ENCODE results near the gene TIMM10B. TPM values are rescaled to one million over a fixed set of nuclear protein-coding genes. Genes with fewer than 3 reads are reported as not detected.

Gene TIMM10B
- total and polyA plus RNA-seq, 7 donors: 12.5 to 32.8 (median 16.5) TPM

DNA sequence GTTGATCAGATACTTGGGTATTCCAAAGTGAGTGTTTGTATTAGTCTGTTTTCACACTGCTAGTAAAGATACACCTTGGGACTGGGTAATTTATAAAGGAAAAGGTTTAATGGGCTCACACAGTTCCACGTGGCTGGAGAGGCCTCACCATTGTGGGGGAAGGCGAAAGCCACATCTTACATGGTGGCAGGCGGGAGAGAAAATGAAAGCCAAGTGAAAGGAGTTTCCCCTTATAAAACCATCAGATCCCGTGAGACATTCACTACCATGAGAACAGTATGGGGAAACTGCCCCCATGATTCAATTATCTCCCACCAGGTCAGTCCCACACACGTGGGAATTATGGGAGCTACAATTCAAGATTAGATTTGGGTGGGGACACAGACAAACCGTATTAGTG is 7.0 kb downstream of the TIMM10B start:
- H3K9me3 ChIP-seq: no peaks in the 10 kb centered on the region
- no peaks in the 10 kb centered on the region for H3K4me1 ChIP-seq
- ATAC-seq (no peak), DNase-seq (no peak)
- peaks cover 10 to 89% of the 10 kb centered on the region in 2 donors for H3K36me3 ChIP-seq (ENCODE audit: insufficient read depth in 1 of 2, low read depth in 1 of 2)
- TF ChIP-seq, protein P1, sequence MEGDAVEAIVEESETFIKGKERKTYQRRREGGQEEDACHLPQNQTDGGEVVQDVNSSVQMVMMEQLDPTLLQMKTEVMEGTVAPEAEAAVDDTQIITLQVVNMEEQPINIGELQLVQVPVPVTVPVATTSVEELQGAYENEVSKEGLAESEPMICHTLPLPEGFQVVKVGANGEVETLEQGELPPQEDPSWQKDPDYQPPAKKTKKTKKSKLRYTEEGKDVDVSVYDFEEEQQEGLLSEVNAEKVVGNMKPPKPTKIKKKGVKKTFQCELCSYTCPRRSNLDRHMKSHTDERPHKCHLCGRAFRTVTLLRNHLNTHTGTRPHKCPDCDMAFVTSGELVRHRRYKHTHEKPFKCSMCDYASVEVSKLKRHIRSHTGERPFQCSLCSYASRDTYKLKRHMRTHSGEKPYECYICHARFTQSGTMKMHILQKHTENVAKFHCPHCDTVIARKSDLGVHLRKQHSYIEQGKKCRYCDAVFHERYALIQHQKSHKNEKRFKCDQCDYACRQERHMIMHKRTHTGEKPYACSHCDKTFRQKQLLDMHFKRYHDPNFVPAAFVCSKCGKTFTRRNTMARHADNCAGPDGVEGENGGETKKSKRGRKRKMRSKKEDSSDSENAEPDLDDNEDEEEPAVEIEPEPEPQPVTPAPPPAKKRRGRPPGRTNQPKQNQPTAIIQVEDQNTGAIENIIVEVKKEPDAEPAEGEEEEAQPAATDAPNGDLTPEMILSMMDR (IDR thresholded peaks at IDR 0.05): no peak
- 89 to 92% (median 90%) methylated on average over 6 of the region's 6 CpGs for WGBS, 3 donors
- no peak overlapping the region for H3K27ac ChIP-seq
- H3K27me3 ChIP-seq (ENCODE audit: insufficient read depth in 3 of 3, low read length in 2 of 3): no peaks in the 10 kb centered on the region
- intact Hi-C loops (cut with DNase I): loop anchor here in 1 of 2 donors (1.0 kb wide), 1 partner anchor 14 kb away; no protein-coding TSS in a partner anchor
- no peak overlapping the region for H3K4me3 ChIP-seq

GRCh38 chr11:6488821-6489220 is 7.5 kb downstream of the TIMM10B start:
- Histone ChIP-seq H3K4me1 (no peaks in the 10 kb centered on the region), H3K36me3 (ENCODE audit: insufficient read depth in 1 of 2, low read depth in 1 of 2) (peaks cover 9 to 89% of the 10 kb centered on the region in 2 donors), H3K27me3 (ENCODE audit: insufficient read depth in 3 of 3, low read length in 2 of 3) (no peaks in the 10 kb centered on the region), H3K27ac (no peak overlapping the region), H3K4me3 (no peak overlapping the region), H3K9me3 (no peaks in the 10 kb centered on the region)
- DNase-seq (no peak), ATAC-seq (no peak)
- intact Hi-C loops (cut with DNase I): loop anchor here in 1 of 2 donors (1.0 kb wide), 1 partner anchor 13 kb away; no protein-coding TSS in a partner anchor
- TF ChIP-seq, protein P1 (IDR thresholded peaks at IDR 0.05): no peak
- 92 to 94% (median 93%) methylated on average over 3 of the region's 3 CpGs for WGBS, 3 donors

- intact Hi-C loops (cut with DNase I): no loop called here
- Histone ChIP-seq H3K4me3 (no peak overlapping the region), H3K27ac (no peak overlapping the region), H3K9me3 (no peaks in the 10 kb centered on the region), H3K36me3 (ENCODE audit: insufficient read depth in 1 of 2, low read depth in 1 of 2) (peaks cover 9 to 86% of the 10 kb centered on the region in 2 donors), H3K4me1 (no peaks in the 10 kb centered on the region), H3K27me3 (ENCODE audit: insufficient read depth in 3 of 3, low read length in 2 of 3) (no peaks in the 10 kb centered on the region)
- DNase-seq (no peak), ATAC-seq (no peak)
- WGBS, 3 donors: 78 to 84% (median 83%) methylated on average over 4 of the region's 4 CpGs
- TF ChIP-seq, protein P1 (IDR thresholded peaks at IDR 0.05): no peak
These were observed 8.0 kb downstream of the TIMM10B start for GRCh38 chr11:6489306-6489705.

DNA sequence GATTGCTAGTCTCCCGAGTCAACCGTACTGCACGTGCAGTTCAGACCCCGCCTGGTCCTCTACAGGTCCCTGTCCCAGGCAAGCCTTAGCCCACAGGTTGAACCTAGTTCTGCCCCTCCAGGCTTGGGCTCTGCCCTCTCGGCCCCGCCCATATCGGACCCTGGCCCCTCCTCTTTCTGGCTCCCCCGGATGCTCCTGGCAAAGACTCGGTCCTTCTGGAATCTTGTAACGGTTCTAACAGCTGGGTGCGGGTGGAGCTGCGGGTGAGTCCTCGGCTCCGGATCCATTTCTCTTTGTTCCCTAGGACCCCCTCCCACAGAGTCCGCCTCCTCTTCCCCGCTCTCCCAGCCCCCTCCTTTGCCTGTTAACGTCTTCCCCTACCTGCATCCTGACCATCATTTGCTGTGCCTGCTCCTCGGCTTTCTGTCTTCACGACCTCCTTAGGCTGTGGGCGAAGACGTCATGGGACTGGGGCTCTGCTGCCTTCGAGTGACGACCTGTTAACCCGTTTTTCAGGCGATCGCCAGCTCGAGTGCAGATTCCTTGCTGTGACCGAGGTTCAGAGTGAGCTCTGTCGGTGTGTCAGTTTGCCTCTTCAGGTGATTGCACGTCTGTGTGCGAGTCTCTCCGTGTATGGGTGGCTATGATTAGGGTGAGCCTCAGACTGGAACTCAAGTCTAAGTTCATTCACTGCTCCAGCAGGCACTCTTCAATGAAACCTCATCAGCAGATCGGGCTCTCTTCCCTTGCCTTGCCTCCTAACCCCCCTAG is 16.0 kb downstream of the TIMM10B start, which contains the start of gene DNHD1:
DNHD1 (plus strand) TSS at position 212 of the 771 bp plus-strand sequence. CDS start 936 bp downstream, outside the sequence.
- no peak within 1 kb of the TSS for H3K27ac ChIP-seq
- H3K36me3 ChIP-seq (ENCODE audit: insufficient read depth in 1 of 2, low read depth in 1 of 2): peaks cover 0 to 46% of the 10 kb centered on the region in 2 donors
- no peaks in the 10 kb centered on the region for H3K9me3 ChIP-seq
- no peaks in the 10 kb centered on the region for H3K27me3 ChIP-seq (ENCODE audit: insufficient read depth in 3 of 3, low read length in 2 of 3)
- peak in 3 of 4 donors; percentile 14 to 50 (median 31) for ATAC-seq
- no peaks in the 10 kb centered on the region for H3K4me1 ChIP-seq
- DNase-seq: peak in 1 of 2 donors; percentile 57
- H3K4me3 ChIP-seq: no peak within 1 kb of the TSS
- intact Hi-C loops (cut with DNase I): no loop called here
- TF ChIP-seq, protein P1 (IDR thresholded peaks at IDR 0.05): no peak
- 43 to 48% (median 45%) methylated on average over 32 to 33 of the region's 33 CpGs for WGBS, 3 donors
